HepG2 (cell line): ENCODE results near the gene MFSD6. TPM values are rescaled to one million over a fixed set of nuclear protein-coding genes. Genes with fewer than 3 reads are reported as not detected.
A peak's percentile ranks its signal among the peaks of the same experiment; 100 is the strongest.

Experiments
- FOXK2 ChIP-seq: fragments of 450-650 bp; IDR thresholded peaks from 2 replicates; pipeline ENCODE4 v1.6.1; 2016
- HOXA9 ChIP-seq: sonication (generic); formaldehyde crosslinking; IDR thresholded peaks from 2 replicates; pipeline ENCODE4 v1.8.1; 2022; ENCODE audit warnings: missing genetic modification reagents, mild to moderate bottlenecking, moderate library complexity, borderline replicate concordance
- LCORL ChIP-seq, 2 experiments: fragments of 450-650 bp in 1 of 2; sonication (generic) in 1 of 2; formaldehyde crosslinking in 1 of 2; IDR thresholded peaks; 2 replicates each; pipeline versions ENCODE4 v1.5.0 to v1.6.1; 2017 to 2020; ENCODE audit warnings: antibody characterized with exemption in 1 of 2, missing genetic modification reagents in 1 of 2
- MAZ ChIP-seq, 2 experiments: sonication (generic) in 1 of 2; formaldehyde crosslinking in 1 of 2; IDR thresholded peaks; 2 replicates each; pipeline versions ENCODE4 v1.5.0 to v1.6.1; 2012 to 2020; ENCODE audit warnings: low read depth in 2 of 2, mild to moderate bottlenecking in 2 of 2, borderline replicate concordance in 1 of 2, improper control_type of control experiment in 1 of 2, low read length in 1 of 2, missing genetic modification reagents in 1 of 2, moderate library complexity in 1 of 2
- PCBP1 ChIP-seq: fragments of 200-400 bp; formaldehyde crosslinking; IDR thresholded peaks from 2 replicates; pipeline ENCODE4 v1.6.1; 2017; ENCODE audit warnings: mild to moderate bottlenecking, low read depth, low read length, borderline replicate concordance
- SMAD3 ChIP-seq: sonication (generic); formaldehyde crosslinking; IDR thresholded peaks from 2 replicates; pipeline ENCODE4 v1.4.0; 2020; ENCODE audit warnings: missing genetic modification reagents
- SNAI1 ChIP-seq: sonication (generic); formaldehyde crosslinking; IDR thresholded peaks from 2 replicates; pipeline ENCODE4 v1.5.0; 2020; ENCODE audit warnings: mild to moderate bottlenecking, missing genetic modification reagents, borderline replicate concordance
- TCF7L2 ChIP-seq: IDR thresholded peaks from 2 replicates; pipeline ENCODE4 v1.6.1; 2011; ENCODE audit warnings: mild to moderate bottlenecking, low read depth, low read length, moderate library complexity
- ZNF17 ChIP-seq: sonication (generic); formaldehyde crosslinking; IDR thresholded peaks from 2 replicates; pipeline ENCODE4 v1.5.0; 2020; ENCODE audit warnings: mild to moderate bottlenecking, missing genetic modification reagents
- ZNF180 ChIP-seq: sonication (generic); formaldehyde crosslinking; IDR thresholded peaks from 2 replicates; pipeline ENCODE4 v1.4.0; 2020; ENCODE audit warnings: low read depth, missing genetic modification reagents, borderline replicate concordance
- ZNF383 ChIP-seq: sonication (generic); formaldehyde crosslinking; IDR thresholded peaks from 2 replicates; pipeline ENCODE4 v1.4.0; 2020; ENCODE audit warnings: missing genetic modification reagents, mild to moderate bottlenecking, borderline replicate concordance
- ZNF713 ChIP-seq: sonication (generic); formaldehyde crosslinking; IDR thresholded peaks from 2 replicates; pipeline ENCODE4 v1.4.0; 2020; ENCODE audit warnings: mild to moderate bottlenecking, missing genetic modification reagents
- ZNF737 ChIP-seq: sonication (generic); formaldehyde crosslinking; IDR thresholded peaks from 2 replicates; pipeline ENCODE4 v1.5.0; 2020; ENCODE audit warnings: missing genetic modification reagents, mild to moderate bottlenecking, borderline replicate concordance
- ZNF792 ChIP-seq: IDR thresholded peaks from 2 replicates; pipeline ENCODE4 v1.6.1; 2016
- polyA plus RNA-seq, 8 experiments: library from polyadenylated mRNA; depleted of rRNA in 3 of 8; stranded (reverse) in 7 of 8; unstranded in 1 of 8; fragments of >200 nt; fragmentation: Illumina TruSeq in 4 of 8; extraction: Trizol in 4 of 8; gene quantifications; 2 replicates each; pipeline versions ENCODE4 v1.2.1 to v1.2.3, GENCODE V29; 2011 to 2016; ENCODE audit warnings: low read depth in 4 of 8, missing spikeins in 1 of 8, mixed read lengths in 1 of 8; ENCODE audit not compliant: insufficient read depth in 1 of 8
- total RNA-seq, 5 experiments: library from RNA; depleted of rRNA; stranded (reverse); fragments of >200 nt; fragmentation: Illumina TruSeq; extraction: Trizol; gene quantifications; 2 replicates each; pipeline ENCODE4 v1.2.3, GENCODE V29; 2016; ENCODE audit warnings: low read depth in 1 of 5
- TF ChIP-seq, protein P1 (sequence below): sonication (generic); formaldehyde crosslinking; IDR thresholded peaks from 2 replicates; pipeline ENCODE4 v1.5.0; 2020; ENCODE audit warnings: missing genetic modification reagents
- TF ChIP-seq, protein P2 (sequence below): sonication (generic); formaldehyde crosslinking; IDR thresholded peaks from 2 replicates; pipeline ENCODE4 v1.9.0; 2021; ENCODE audit warnings: missing genetic modification reagents, borderline replicate concordance
- TF ChIP-seq, protein P3 (sequence below): IDR thresholded peaks from 2 replicates; pipeline ENCODE4 v1.6.1; 2016; ENCODE audit warnings: low read depth

MFSD6 gene
- total and polyA plus RNA-seq, 2 of the 13 experiments (the other 11 are each of a cell fraction or from before 2014, with no cell fraction given) = 0.92 to 1.4 TPM

DNA sequence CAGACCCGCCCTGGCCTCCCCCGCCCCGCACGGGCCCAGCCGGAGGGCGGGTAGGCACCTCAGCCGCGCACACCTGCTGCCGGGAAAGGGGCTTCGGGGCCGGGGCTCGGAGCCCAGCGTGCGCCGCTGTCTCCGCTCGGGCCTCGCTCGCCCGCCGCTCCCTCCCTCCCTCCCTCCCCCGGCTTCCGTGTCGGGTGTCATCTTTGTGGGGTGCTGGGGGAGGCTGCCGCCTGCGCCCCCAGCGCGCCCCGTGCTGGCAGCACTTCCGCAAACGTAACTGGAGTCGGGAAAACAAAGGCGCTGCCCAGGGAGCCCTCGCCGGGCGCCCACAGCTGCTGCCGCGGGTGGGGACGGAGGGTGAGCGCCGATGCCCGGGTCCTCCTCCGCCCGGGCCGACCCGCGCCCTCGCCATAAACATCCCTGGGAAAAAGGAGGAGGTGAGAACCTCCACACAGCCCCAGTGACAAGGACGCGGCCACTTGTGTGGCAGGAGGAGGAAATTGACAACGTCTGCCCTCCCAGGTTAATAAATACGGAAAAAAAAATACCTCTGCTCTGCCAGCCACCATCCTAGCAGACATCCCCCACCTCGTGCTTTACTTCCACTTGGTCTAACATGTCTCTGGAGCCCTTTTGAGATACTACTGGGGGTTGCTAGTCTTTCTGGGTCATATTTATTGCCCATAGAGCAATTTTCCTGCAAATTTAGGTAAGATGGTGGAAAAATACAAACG is 550 bp downstream of the MFSD6 start (continued):
- TF ChIP-seq ZNF180 (CRISPR knock-in tag) (no peak), ZNF713 (no peak), PCBP1 (0 out of 2 replicates have a peak, but pooled peaks have one; percentile 46), TCF7L2 (no peak), SMAD3 (0 out of 2 replicates have a peak, but pooled peaks have one; percentile 24), ZNF737 (CRISPR knock-in tag) (no peak), ZNF17 (CRISPR knock-in tag) (no peak), ZNF792 (no peak), MAZ (IDR thresholded peaks at IDR 0.05; ENCODE audit: borderline replicate concordance, low read depth, low read length) (0 out of 2 replicates have a peak, but pooled peaks have one; percentile 8), MAZ (CRISPR knock-in tag; IDR thresholded peaks at IDR 0.05; ENCODE audit: low read depth) (peak; percentile 74), FOXK2 (no peak), SNAI1 (CRISPR knock-in tag) (no peak), HOXA9 (no peak), ZNF383 (no peak), LCORL (IDR thresholded peaks at IDR 0.05) (no peak), LCORL (CRISPR knock-in tag; IDR thresholded peaks at IDR 0.05) (no peak)
- TF ChIP-seq, protein P1, sequence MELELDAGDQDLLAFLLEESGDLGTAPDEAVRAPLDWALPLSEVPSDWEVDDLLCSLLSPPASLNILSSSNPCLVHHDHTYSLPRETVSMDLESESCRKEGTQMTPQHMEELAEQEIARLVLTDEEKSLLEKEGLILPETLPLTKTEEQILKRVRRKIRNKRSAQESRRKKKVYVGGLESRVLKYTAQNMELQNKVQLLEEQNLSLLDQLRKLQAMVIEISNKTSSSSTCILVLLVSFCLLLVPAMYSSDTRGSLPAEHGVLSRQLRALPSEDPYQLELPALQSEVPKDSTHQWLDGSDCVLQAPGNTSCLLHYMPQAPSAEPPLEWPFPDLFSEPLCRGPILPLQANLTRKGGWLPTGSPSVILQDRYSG (CRISPR knock-in tag) = no peak
- TF ChIP-seq, protein P2, sequence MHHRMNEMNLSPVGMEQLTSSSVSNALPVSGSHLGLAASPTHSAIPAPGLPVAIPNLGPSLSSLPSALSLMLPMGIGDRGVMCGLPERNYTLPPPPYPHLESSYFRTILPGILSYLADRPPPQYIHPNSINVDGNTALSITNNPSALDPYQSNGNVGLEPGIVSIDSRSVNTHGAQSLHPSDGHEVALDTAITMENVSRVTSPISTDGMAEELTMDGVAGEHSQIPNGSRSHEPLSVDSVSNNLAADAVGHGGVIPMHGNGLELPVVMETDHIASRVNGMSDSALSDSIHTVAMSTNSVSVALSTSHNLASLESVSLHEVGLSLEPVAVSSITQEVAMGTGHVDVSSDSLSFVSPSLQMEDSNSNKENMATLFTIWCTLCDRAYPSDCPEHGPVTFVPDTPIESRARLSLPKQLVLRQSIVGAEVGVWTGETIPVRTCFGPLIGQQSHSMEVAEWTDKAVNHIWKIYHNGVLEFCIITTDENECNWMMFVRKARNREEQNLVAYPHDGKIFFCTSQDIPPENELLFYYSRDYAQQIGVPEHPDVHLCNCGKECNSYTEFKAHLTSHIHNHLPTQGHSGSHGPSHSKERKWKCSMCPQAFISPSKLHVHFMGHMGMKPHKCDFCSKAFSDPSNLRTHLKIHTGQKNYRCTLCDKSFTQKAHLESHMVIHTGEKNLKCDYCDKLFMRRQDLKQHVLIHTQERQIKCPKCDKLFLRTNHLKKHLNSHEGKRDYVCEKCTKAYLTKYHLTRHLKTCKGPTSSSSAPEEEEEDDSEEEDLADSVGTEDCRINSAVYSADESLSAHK (CRISPR knock-in tag) = no peak
- TF ChIP-seq, protein P3, sequence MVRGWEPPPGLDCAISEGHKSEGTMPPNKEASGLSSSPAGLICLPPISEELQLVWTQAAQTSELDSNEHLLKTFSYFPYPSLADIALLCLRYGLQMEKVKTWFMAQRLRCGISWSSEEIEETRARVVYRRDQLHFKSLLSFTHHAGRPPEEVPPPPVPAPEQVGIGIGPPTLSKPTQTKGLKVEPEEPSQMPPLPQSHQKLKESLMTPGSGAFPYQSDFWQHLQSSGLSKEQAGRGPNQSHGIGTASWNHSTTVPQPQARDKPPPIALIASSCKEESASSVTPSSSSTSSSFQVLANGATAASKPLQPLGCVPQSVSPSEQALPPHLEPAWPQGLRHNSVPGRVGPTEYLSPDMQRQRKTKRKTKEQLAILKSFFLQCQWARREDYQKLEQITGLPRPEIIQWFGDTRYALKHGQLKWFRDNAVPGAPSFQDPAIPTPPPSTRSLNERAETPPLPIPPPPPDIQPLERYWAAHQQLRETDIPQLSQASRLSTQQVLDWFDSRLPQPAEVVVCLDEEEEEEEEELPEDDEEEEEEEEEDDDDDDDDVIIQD (CRISPR knock-in tag) = no peak
